GM21390 (cell line): Measurements from ENCODE around the gene ECHDC1.
A peak's percentile ranks its signal among the peaks of the same experiment; 100 is the strongest.

Source experiments
- ATAC-seq: cut with Tn5 transposase; IDR thresholded peaks from one replicate; pipeline ENCODE4 v1.9.1; 2021; ENCODE audit not compliant: unreplicated experiment

The ECHDC1 gene

DNA sequence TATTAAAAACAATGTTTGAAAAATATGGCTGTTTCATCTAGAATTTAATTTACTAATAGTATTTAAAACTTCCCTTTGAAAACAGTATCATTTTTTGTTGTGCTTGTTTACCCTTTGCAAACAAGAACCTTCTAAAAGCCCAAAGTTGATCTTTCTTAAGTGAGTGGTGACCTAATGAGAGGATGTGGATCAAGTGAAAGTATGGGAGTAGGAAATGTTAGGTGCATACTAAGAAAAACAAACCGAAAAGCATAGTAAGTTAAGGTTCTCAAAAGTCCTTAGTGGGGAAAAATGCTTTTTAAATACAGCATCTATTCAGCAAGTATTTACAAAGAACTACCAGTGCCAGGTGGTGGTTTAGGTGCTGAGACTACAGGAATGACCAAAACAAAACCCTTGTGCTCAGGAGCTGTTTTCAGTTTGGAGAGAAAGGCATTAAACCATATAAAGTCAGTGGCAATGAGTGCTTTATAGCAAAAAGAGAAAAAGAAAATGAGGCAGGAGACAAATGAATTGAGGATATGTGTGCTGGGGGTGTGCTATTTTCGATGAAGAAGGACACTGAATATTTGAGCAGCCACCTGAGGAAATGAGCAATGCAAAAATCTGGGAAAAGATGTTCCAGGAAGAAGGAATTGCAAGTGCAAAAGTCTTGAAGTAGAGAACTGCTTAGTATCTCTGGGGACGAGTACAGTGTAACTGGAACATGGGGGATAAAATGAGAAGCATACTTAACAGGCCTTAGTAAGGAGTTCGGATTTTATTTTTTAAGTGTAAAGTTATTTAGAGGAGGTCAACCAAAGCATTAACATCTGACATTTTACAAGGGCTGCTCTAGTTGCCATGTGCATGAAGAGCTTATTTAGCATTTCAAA is 52.8 kb downstream of the ECHDC1 start:
- peak; percentile 49 for ATAC-seq

DNA sequence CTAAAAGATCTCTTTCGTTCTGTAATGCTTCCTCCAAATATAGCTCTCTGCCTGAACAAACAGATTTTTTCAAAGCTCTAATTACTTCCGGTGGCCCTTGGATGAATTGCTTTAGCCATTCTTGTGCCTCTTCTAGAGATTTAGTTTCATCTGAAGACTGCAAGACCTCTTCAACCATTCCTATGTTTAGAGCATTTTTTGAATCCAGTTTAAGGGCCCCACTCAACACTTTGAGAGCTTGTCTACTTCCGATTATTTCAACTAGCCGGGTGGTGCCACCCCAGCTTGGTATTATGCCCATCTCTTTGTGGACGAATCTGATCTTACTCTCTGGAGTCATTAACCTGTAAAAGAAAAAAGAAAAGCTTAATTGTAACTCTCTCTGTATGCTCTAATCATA is 53.5 kb downstream of the ECHDC1 start:
- ATAC-seq, result no peak

DNA sequence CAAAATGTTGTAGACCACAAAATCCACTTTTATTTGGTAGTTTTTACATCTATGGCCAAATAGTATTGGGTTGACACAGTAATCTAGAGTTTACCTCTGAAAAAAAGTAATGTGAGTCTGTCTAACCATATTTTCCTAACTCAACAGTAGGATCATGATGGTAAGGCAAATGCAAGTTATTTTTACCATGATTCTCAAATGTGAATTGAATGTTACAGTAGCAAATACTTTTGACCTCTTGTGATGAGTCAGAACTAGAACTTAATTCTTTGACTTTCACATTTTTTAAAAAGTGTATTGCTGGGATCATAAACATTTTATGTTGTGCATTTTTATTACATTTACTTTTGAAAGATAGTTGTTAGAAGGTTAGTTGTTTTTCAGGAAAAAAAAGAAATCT is 54.7 kb downstream of the ECHDC1 start:
- no peak for ATAC-seq

DNA sequence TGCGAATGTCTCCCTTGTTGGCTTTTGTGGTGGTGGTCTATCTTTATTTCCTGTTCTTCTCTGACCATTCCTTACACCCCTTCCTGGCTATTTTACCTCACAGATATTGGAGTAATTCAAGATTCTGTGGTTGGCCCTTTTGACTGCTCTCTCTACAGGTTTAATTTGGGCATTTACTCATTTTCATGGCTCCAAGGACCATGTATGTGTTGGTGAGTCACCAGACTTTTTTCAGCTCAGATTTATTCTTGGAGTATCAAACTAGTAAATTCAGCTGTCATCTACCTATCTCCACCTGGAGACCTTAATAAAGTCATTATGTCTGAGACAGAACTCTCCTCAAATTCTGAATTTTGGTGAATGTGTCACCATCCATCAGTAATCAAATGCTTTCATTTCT is 61.2 kb downstream of the ECHDC1 start:
- no peak for ATAC-seq

DNA sequence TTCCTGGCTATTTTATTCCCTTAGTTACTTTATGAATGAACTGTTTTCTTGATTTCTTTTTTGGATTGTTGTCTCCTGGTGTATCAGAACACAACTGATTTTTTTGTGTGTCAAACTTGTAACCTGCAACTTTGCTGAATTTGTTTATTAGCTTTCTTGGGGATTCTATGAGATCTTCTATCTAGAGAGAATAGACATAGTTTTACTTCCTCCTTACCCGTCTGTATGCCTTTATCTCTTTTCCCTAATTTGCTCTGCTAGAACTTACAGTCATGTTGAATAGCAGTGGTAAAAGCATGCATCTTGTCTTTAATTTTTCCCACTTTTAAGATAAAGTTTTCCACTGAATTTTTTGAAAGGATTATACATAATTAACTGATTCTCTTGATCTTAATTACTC is 63.6 kb downstream of the ECHDC1 start:
- peak; percentile 42 for ATAC-seq

DNA sequence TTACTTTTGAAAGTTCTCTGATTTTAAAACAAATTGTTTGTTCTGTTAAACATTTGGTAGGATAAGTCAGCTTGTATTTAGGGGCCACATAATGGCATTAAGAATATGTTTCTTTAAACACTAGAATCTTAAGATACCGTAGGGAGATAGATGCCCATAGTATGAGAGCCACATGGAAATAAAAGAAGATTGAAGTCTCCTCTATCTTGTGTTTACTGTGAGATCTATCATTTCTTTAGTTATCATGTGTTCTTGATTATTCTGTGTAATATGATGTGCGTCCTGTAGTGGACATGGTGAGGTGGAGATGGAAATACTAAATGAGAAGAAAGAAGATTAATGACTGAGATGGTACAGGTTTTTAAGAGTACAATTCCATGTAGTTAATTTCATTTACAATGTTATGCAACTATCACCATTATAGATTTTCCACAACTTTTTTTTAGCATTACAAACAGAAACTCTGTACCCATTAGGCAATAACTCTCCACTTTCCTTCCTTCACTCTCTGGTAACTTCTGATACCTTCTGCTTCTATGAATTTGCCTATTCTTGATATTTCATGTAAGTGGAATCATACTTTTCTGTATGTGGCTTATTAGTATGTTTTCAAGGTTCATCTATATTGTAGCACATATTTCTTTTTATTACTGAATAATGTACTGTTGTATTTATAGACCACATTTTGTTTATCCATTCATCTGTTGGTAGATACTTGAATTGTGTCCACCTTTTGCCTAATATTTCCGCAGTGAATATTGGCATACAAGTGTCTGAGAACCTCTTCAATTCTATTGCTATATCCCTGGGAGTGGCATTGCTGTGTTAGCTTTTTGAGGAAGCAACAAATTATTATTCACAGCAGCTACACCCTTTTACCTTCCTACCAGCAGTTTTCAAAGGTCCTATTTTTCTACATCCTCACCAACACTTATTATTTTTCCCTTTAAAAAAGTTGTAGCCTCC is 65.2 kb downstream of the ECHDC1 start:
- ATAC-seq, result no peak

DNA sequence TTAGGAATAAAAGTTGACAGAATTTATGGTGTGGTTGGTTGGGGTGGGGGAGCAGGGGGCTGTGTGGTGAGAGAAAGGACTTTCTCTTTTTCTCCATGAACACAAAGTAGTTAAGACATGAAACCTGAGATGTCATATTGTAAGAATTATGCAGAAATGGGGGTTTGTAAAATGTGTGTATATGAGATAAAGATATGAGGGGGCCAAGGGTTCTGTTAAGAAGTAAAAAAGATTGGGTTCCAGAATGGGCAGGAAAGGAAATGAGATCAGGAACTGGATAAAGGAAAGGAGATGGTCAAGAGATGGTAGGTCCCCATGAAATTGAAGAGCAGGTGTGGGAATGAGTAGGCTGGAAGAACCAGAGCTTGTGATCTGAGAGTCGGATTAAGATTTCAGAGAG is 67.1 kb downstream of the ECHDC1 start:
- ATAC-seq, result no peak

DNA sequence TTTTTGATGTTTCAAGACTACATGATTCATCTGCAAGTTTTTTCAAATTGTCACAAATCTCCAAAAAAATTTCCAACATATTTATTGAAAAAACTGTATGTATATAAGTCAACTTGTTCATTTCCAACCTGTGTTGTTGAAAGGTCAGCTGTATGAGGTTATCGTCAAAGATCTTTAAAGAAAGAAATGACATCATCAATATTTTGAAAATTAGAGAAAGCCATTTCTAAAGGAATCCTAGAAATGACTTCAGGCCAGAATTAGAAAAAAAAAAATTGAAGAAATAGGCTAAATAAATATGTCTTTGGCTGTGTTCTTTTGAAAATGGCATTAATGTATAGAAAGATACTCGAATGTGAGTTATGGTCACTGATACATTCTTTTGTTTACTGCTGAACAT is 69.9 kb downstream of the ECHDC1 start:
- no peak for ATAC-seq

DNA sequence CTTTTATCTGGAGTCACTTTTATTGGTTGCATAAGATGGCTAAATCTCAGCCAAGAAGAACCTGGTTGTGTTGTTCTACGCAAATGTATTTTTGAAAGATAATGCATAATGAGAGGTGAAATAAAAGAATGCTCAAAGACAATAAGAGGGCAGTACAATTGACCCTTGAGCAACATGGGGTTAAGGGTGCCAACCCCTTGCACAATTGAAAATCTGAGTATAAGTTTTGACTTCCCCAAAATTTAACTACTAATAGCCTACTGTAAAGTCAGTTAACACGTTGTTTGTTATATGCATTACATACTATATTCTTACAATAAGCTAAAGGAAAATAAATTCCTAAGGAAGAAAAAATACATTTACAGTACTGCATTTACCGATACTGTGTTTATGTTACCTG is 70.8 kb downstream of the ECHDC1 start:
- ATAC-seq, result no peak

DNA sequence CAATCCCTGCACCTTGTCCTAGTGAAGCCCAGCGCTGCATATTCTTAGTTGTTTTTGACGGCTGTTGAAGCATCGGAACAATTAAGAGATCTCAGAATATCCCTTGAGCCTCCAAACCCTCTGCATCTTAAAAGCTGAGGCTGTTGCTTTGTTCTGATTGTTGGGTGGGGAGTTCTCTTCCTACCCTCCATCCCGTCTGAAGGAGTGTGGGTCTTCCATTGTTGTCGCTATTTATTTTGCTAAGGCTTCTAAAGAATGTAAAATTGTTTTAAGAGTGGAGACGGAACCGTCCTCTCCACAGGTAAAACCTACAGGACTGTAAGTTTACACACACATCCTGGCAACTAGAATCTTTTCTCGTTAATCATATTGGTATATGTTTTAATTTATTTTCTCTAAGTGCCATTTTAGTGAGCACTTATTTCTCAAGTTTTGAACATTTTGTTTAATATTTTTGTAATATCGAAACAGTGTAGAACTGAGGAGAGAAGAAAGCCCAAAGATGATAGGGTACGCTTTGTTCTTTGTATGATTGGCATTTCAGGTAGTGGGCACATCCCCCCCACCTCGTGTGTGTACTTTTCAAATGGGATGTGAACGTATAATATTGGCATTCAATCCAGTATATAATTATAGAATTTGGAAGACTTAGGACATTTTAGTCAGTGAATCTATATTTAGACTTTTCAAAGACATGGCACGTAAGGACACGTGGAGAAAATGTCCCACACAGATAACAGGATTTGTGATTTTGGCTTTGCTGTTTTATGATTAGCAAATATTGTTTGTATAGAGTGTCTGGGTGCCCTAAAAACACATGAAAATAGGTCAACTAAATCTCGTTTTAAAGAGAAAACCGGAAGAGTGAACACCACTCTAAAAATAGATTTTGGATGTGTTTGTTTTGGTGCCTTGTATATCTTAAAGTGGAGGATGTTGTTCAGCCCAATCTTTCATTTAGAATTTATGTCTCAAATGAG is 75.5 kb downstream of the ECHDC1 start:
- peak; percentile 2 for ATAC-seq

DNA sequence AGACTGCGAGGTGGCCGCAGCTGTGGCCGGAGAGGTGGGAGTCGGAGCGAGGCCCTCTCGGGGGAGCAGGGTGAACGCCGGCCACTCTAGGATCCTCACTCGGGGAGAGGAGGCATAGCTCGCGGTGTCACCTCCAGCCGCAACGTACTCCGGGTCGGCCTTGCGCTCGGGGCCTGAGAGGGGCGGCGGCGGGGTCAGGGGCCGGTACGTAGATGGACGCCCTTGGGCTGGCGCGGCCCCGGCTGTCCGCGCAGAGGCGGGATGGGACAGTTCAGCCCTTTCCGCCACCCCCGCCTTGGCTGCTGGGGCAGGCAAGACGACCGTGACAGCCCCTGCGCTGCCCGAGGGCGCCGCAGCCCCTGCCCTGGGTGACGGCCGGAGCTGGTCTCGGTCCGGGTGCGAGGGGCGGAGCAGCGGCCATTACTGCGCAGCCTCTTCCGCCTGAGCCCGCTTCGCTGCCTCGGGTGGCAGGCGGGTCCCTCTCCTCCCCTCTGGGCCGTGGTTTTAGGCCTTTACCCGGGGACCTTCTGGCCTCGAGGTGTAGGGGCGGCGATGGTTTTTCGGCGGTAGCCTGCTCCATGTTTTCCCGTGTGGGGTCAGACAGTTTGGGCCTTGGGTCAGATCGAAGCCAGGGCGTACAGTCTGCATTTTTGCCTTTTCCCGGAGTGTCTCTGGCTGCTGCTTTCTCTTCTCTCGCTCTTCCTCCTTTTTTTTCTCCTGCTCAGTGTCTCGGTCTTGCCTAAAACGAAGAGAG is 76.3 kb downstream of the ECHDC1 start:
- peak; percentile 71 for ATAC-seq

DNA sequence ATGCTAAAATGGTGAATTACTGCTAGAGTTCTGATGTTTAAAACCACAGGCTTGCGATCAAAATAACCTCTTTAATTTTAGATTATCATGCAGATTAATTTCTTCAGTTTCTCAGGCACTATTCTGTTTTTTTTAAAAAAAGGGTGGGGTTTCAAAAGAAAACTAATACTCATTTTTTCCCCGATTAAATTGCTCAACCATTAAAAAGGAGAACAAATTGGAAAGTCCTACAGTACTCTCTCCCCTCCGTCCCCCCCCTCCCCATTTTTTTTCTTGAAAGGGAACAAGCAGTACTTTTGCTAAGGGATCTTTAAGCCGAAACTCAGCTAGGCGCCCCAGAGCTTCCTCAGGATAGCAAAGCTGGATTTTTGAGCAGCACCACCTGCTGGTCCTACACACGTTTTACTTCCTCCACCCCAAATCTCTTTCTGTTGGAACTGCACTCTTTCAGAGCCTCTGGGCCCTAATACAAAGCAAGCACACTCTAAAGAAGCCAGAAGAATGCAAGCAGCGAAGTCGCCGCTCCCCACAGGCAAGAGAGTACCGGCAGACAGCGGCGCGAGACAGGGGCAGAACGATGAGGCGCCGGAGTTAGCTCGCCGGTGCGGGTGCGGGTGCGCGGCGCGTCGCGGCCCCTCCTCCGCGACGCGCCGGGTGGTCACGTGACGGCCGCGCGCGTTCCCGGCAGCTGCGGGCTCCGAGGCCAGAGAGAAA is 77.1 kb downstream of the ECHDC1 start, which contains the start of gene RNF146:
RNF146 (plus strand) TSS at position 687 of the 714 bp plus-strand sequence. CDS start 13,475 bp downstream, outside the sequence.
- ATAC-seq, result peak; percentile 81

DNA sequence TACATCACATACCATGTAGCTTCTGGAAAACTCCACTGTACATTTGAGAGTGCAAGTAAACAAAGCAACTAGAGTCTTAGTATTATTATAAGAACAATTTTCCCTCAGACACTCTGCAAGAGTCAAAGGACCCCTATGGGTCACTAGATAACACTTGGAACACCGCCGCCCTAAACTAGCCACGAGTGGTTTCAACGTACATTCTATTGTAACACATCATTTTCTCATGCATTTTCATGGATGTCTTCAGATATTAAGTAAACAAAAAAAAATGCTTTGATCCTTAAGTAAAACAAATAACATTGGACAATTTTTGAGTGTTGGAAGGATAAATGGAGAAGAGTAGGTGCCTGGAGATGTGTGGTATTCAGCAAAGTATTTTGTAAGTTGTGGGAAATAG is 79.9 kb downstream of the ECHDC1 start:
- ATAC-seq, result no peak

DNA sequence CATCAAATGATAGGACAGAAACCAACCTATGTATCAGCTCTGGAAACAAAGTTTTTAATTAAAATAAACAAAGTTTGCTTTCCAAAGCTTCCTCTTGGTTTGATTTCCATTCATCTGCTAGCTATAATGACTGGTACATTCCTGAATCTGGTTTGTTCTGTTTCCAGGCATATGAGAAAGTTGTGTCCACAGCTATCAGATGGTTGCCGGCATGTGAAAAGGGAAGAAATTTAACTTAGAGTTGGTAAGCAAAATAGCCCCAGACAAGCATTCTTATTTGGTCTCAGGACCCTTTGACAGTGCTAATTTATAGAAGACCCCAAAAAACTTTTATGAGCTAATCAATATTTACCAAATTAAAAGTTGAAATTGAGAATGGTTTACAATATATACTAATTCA is 80.5 kb downstream of the ECHDC1 start:
- no peak for ATAC-seq

DNA sequence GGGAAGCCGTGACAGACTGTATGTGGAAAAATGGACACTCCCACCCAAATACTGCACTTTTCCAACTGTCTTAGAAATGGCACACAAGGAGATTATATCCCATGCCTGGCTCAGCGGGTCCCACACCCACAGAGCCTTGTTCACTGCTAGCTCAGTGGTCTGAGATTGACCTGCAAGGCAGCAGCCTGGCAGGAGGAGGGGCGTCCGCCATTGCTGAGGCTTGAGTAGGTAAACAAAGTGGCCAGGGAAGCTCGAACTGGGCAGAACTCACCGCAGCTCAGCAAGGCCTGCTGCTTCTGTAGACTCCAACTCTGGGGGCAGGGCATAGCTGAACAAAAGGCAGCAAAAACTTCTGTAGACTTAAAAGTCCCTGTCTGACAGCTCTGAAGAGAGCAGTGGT is 88.1 kb downstream of the ECHDC1 start:
- no peak for ATAC-seq

DNA sequence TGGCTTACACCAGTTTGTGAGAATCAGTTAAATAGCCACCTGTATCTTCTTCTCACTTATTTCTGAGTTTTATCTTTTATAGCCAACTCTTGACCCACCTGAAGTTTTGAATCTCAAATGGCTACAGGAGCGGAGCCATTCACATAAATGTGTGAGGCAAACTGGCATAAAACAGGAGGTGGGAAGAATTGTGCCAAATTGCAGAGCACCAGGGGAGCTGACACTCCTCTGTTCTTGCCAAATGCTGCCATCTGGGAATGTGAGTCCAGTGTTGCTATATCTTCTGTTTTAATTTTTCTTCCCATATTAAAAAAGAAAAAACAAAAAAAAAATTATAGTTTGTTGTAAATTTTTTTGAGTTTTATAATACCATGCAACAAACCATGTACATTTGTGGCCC is 93.8 kb downstream of the ECHDC1 start:
- no peak for ATAC-seq

DNA sequence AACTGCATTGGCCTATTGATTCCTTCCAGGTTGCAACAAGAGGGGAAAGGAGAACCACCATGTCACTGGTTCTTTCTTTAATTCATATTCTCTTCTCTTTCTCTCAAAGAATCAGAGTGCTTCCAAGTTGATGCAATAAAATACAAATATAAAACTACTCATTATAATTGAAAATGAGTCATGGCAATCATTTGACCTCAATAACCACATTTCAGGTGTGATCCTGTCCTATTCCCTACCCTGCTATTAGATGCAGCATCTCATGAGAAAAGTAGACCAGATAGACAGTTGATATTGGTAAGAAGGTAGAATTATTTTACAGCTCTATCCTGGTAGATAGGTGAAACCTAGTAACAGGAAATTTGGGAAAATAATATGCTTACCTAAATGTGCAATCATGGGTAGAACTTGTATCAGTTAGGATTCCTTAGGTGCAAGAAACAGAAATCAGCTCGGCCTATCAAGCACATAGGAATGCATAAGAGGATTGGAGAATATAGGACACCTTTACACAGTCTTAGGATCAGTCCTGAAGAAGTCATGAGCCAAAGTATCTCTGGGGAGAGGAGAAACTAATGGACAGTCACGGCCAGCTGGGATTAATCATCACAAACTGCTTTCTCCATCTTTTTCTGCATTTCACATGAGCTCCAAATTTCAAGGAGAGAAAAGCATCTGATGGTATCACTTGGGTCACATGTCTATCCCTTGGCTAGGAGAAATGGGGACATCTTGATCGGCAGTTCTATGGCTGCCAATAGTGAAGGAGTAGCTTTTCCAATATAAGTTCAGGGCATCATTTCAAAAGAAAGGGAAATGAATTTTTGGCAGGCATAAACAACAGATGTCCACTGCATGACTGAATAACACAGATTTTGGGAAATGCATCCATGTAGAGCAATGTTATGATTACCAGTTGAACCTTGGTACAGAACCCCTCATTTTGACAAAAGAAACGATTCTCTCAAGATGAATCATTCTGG is 96.0 kb downstream of the ECHDC1 start:
- no peak for ATAC-seq

DNA sequence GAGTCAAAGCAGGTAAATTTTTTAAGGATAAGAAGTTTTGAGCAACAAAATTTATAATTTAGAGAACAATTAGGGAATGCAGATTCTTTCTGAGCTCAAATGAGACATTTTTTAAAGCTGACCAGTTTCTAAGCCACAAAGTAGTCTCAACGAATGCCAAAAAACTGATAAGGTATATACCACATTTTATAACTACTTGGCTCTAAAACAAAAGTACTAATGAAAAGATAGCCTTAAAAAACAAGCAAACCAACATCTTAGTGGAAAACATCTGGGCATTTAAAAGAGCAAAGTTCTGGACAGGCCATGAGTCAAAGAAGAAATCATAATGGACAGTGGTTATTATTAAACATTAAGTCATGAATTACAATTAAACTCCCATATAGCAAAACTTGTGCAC is 99.9 kb downstream of the ECHDC1 start:
- ATAC-seq, result no peak
